PC-3 (cell line): ENCODE data around the gene ZBTB7C. TPM values are rescaled to one million over a fixed set of nuclear protein-coding genes. Genes with fewer than 3 reads are reported as not detected.

ENCODE experiments used
- ATAC-seq: fragments of 200-7000 bp; cut with Tn5 transposase; 2 replicates; pipeline ENCODE4 v1.9.1; 2020; ENCODE audit warnings: mild to moderate bottlenecking, moderate library complexity
- BruUV-seq: library from RNA; stranded (reverse); fragments of 400-500 nt; replicated peaks from 2 replicates; lab custom pipeline; 2021; lab: Mats Ljungman, UMichigan
- CTCF ChIA-PET: fragments of 300-600 bp; sonication (Branson Sonifier 250); formaldehyde crosslinking; loops from one replicate; lab custom pipeline; 2022; ENCODE audit warnings: antibody characterized with exemption; lab: Charles Lee
- POLR2A ChIA-PET: fragments of 300-600 bp; sonication (Branson Sonifier 250); formaldehyde crosslinking; loops from one replicate; lab custom pipeline; 2022; ENCODE audit warnings: antibody characterized with exemption; ENCODE audit not compliant: unreplicated experiment; lab: Charles Lee
- DNase-seq: peaks from one replicate; pipeline ENCODE4 v3.0.0-alpha.2; 2015
- H2AFZ ChIP-seq: fragments of 300-600 bp; sonication (generic); 2 replicates; pipeline ENCODE4 v1.6.0; 2016; ENCODE audit warnings: antibody characterized with exemption, low read length
- H3F3A ChIP-seq: fragments of 300-600 bp; sonication (generic); one replicate; pipeline ENCODE4 v1.6.0; 2017; ENCODE audit warnings: antibody characterized with exemption, low read length, control low read depth, mild to moderate bottlenecking; ENCODE audit not compliant: unreplicated experiment
- H3K27ac ChIP-seq: fragments of 300-600 bp; sonication (generic); 2 replicates; pipeline ENCODE4 v1.5.1; 2016; ENCODE audit warnings: mild to moderate bottlenecking, low read length
- H3K27me3 ChIP-seq: fragments of 300-600 bp; sonication (generic); 2 replicates; pipeline ENCODE4 v1.6.1; 2016; ENCODE audit warnings: low read length, mixed read lengths
- H3K36me3 ChIP-seq: fragments of 300-600 bp; sonication (generic); 2 replicates; pipeline ENCODE4 v1.6.1; 2016; ENCODE audit warnings: low read depth, mixed run types, low read length, mixed read lengths
- H3K4me1 ChIP-seq: fragments of 300-600 bp; sonication (generic); 2 replicates; pipeline ENCODE4 v1.5.1; 2016; ENCODE audit warnings: low read length; ENCODE audit not compliant: insufficient read depth
- H3K4me2 ChIP-seq: fragments of 300-600 bp; sonication (generic); 2 replicates; pipeline ENCODE4 v1.6.0; 2016; ENCODE audit warnings: low read length
- H3K4me3 ChIP-seq: fragments of 300-600 bp; sonication (generic); 2 replicates; pipeline ENCODE4 v1.5.1; 2016; ENCODE audit warnings: mild to moderate bottlenecking, low read length, mixed read lengths
- H3K79me2 ChIP-seq: fragments of 300-600 bp; sonication (generic); 2 replicates; pipeline ENCODE4 v1.6.1; 2017; ENCODE audit warnings: low read length, mixed read lengths
- H3K9ac ChIP-seq: fragments of 300-600 bp; sonication (generic); 2 replicates; pipeline ENCODE4 v1.6.0; 2016; ENCODE audit warnings: mild to moderate bottlenecking, low read length
- H3K9me2 ChIP-seq: fragments of 300-600 bp; sonication (generic); replicated peaks from 2 replicates; pipeline ENCODE4 v1.6.1; 2016; ENCODE audit warnings: mixed run types, low read length, mixed read lengths
- H3K9me3 ChIP-seq: fragments of 300-600 bp; sonication (generic); 2 replicates; pipeline ENCODE4 v1.6.1; 2016; ENCODE audit warnings: low read length, mixed read lengths
- H4K20me1 ChIP-seq: fragments of 300-600 bp; sonication (generic); 2 replicates; pipeline ENCODE4 v1.6.1; 2016; ENCODE audit warnings: low read length, mixed read lengths
- CTCF ChIP-seq: fragments of 300-600 bp; sonication (generic); conservative IDR thresholded peaks from 2 replicates; pipeline ENCODE4 v1.5.1; 2017; ENCODE audit warnings: antibody characterized with exemption, low read depth, mild to moderate bottlenecking, low read length
- EZH2 ChIP-seq: fragments of 300-600 bp; sonication (generic); IDR thresholded peaks from one replicate; pipeline ENCODE4 v1.6.1; 2017; ENCODE audit warnings: antibody characterized with exemption, mild to moderate bottlenecking, low read length; ENCODE audit not compliant: unreplicated experiment
- EZH2phosphoT487 ChIP-seq: fragments of 300-600 bp; sonication (generic); IDR thresholded peaks from 2 replicates; pipeline ENCODE4 v1.6.1; 2018; ENCODE audit warnings: mild to moderate bottlenecking, antibody characterized with exemption, low read length, borderline replicate concordance
- intact Hi-C: fragments of 100-400 bp; cut with micrococcal nuclease; formaldehyde crosslinking; loops from 2 replicates; pipeline ENCODE4 v1.9.0; 2023
- total RNA-seq: library from RNA; depleted of rRNA; stranded (reverse); fragments of >200 nt; gene quantifications from 2 replicates; pipeline ENCODE4 v1.2.3, GENCODE V29; 2014

ZBTB7C gene
- total RNA-seq, 1 experiment from 2014 or later: 1.3 TPM

- H3K79me2 ChIP-seq: no peaks in the 10 kb centered on the region
- H3K27ac ChIP-seq: no peak overlapping the region
- no peak overlapping the region for H3K4me2 ChIP-seq
- H3F3A ChIP-seq: no peaks in the 10 kb centered on the region
- ATAC-seq (no peak), DNase-seq (no peak)
- no peaks in the 10 kb centered on the region for H3K36me3 ChIP-seq
- H3K9me3 ChIP-seq: no peaks in the 10 kb centered on the region
- H3K4me3 ChIP-seq: no peak overlapping the region
- intact Hi-C loops: no loop called here
- TF ChIP-seq EZH2phosphoT487: no peak
- TF ChIP-seq EZH2: no peak
- no peak for TF ChIP-seq CTCF
- no peaks in the 10 kb centered on the region for H4K20me1 ChIP-seq
- H3K4me1 ChIP-seq: no peaks in the 10 kb centered on the region
- no TSS peak for BruUV-seq
- ChIA-PET CTCF (no interaction called here), POLR2A (no interaction called here)
- H3K27me3 ChIP-seq: no peaks in the 10 kb centered on the region
- H2AFZ ChIP-seq: no peak overlapping the region
- no peak overlapping the region for H3K9ac ChIP-seq
- no peaks in the 10 kb centered on the region for H3K9me2 ChIP-seq
Observed at GRCh38 chr18:48090702-48091101, 318.5 kb downstream of the ZBTB7C start.

GRCh38 chr18:48090021-48090420, 319.2 kb downstream of the ZBTB7C start:
- Histone ChIP-seq H3K4me3 (no peak overlapping the region), H3K79me2 (no peaks in the 10 kb centered on the region), H3K4me1 (no peaks in the 10 kb centered on the region), H3K27me3 (no peaks in the 10 kb centered on the region), H3F3A (no peaks in the 10 kb centered on the region), H3K36me3 (no peaks in the 10 kb centered on the region), H3K27ac (no peak overlapping the region), H4K20me1 (no peaks in the 10 kb centered on the region), H3K9me3 (no peaks in the 10 kb centered on the region), H3K9ac (no peak overlapping the region), H3K4me2 (no peak overlapping the region), H2AFZ (no peak overlapping the region), H3K9me2 (no peaks in the 10 kb centered on the region)
- intact Hi-C loops: no loop called here
- ATAC-seq (no peak), DNase-seq (no peak)
- no TSS peak for BruUV-seq
- CTCF ChIA-PET: no interaction called here
- TF ChIP-seq EZH2: no peak
- TF ChIP-seq EZH2phosphoT487: no peak
- TF ChIP-seq CTCF: no peak
- POLR2A ChIA-PET: no interaction called here

- ATAC-seq: no peak; the same call in 1 of the 2 replicates
- H2AFZ ChIP-seq: no peak overlapping the region
- H4K20me1 ChIP-seq: no peaks in the 10 kb centered on the region
- H3K9me2 ChIP-seq: no peaks in the 10 kb centered on the region
- ChIA-PET POLR2A (no interaction called here), CTCF (no interaction called here)
- intact Hi-C loops: no loop called here
- H3K36me3 ChIP-seq: no peaks in the 10 kb centered on the region
- H3K4me2 ChIP-seq: no peak overlapping the region
- peak; percentile 17 for DNase-seq
- H3K4me1 ChIP-seq: no peaks in the 10 kb centered on the region
- H3K4me3 ChIP-seq: no peak overlapping the region
- no peaks in the 10 kb centered on the region for H3K79me2 ChIP-seq
- H3K9me3 ChIP-seq: no peaks in the 10 kb centered on the region
- TF ChIP-seq EZH2phosphoT487: no peak
- TF ChIP-seq EZH2: no peak
- TF ChIP-seq CTCF: no peak
- no TSS peak for BruUV-seq
- no peak overlapping the region for H3K9ac ChIP-seq
- no peaks in the 10 kb centered on the region for H3F3A ChIP-seq
- H3K27me3 ChIP-seq: no peaks in the 10 kb centered on the region
- H3K27ac ChIP-seq: no peak overlapping the region
Observed at GRCh38 chr18:48085781-48086487, 323.2 kb downstream of the ZBTB7C start.
